K562 (cell line): ENCODE results near the gene CATSPER1. TPM values are rescaled to one million over a fixed set of nuclear protein-coding genes. Genes with fewer than 3 reads are reported as not detected.

Experiments
- ATF3 ChIP-seq, 2 experiments: fragments of 450-650 bp in 1 of 2; sonication (generic) in 1 of 2; formaldehyde crosslinking in 1 of 2; IDR thresholded peaks in 1 of 2; conservative IDR thresholded peaks in 1 of 2; 2 replicates each; pipeline versions ENCODE4 v1.6.1 to v1.8.1; 2016 to 2023; ENCODE audit warnings: mild to moderate bottlenecking in 2 of 2, moderate library complexity in 2 of 2, inconsistent platforms in 1 of 2, missing genetic modification reagents in 1 of 2
- GATAD2A ChIP-seq: fragments of 450-650 bp; IDR thresholded peaks from 2 replicates; pipeline ENCODE4 v1.6.1; 2017
- KDM5B ChIP-seq: fragments of 200-600 bp; sonication (generic); IDR thresholded peaks from 2 replicates; pipeline ENCODE4 v1.6.1; 2012; ENCODE audit warnings: low read depth, mild to moderate bottlenecking, moderate library complexity, low read length, control low read depth, inconsistent platforms; ENCODE audit not compliant: insufficient replicate concordance
- MECOM ChIP-seq: fragments of 250-450 bp; sonication (Bioruptor Pico); IDR thresholded peaks from 2 replicates; pipeline ENCODE4 v1.8.0; 2022; ENCODE audit warnings: inconsistent platforms
- MYNN ChIP-seq, 2 experiments: sonication (generic); formaldehyde crosslinking in 1 of 2; IDR thresholded peaks; 2 replicates each; pipeline versions ENCODE4 v1.5.0 to v1.6.1; 2016 to 2020; ENCODE audit warnings: antibody characterized with exemption in 1 of 2, missing genetic modification reagents in 1 of 2
- NFATC3 ChIP-seq: fragments of 450-650 bp; IDR thresholded peaks from 2 replicates; pipeline ENCODE4 v1.6.1; 2017; ENCODE audit warnings: mild to moderate bottlenecking
- POLR2AphosphoS5 ChIP-seq: IDR thresholded peaks from 2 replicates; pipeline ENCODE4 v1.6.1; 2011; ENCODE audit warnings: mild to moderate bottlenecking, low read depth, low read length, moderate library complexity; ENCODE audit not compliant: control insufficient read depth, insufficient read depth
- RBBP5 ChIP-seq: fragments of 200-600 bp; sonication (generic); IDR thresholded peaks from 2 replicates; pipeline ENCODE4 v1.6.1; 2012; ENCODE audit warnings: borderline replicate concordance, mild to moderate bottlenecking, low read length, control low read depth, inconsistent platforms; ENCODE audit not compliant: insufficient read depth, poor library complexity, severe bottlenecking
- TFAP4 ChIP-seq: sonication (generic); formaldehyde crosslinking; IDR thresholded peaks from 2 replicates; pipeline ENCODE4 v1.8.0; 2022; ENCODE audit warnings: missing genetic modification reagents, mild to moderate bottlenecking, moderate library complexity, borderline replicate concordance
- ZNF589 ChIP-seq: fragments of 200-800 bp; sonication (Bioruptor generic); IDR thresholded peaks from 2 replicates; pipeline ENCODE4 v1.6.1; 2016; ENCODE audit warnings: low read depth, missing genetic modification characterization, missing compliant biosample characterization
- ZNF639 ChIP-seq, 2 experiments: fragments of 200-800 bp in 1 of 2; sonication (Bioruptor generic) in 1 of 2; sonication (generic) in 1 of 2; formaldehyde crosslinking in 1 of 2; IDR thresholded peaks in 1 of 2; conservative IDR thresholded peaks in 1 of 2; 2 replicates each; pipeline versions ENCODE4 v1.5.0 to v1.6.1; 2016 to 2020; ENCODE audit warnings: missing compliant biosample characterization in 1 of 2, missing genetic modification characterization in 1 of 2, missing genetic modification reagents in 1 of 2
- polyA plus RNA-seq, 8 experiments: library from polyadenylated mRNA; depleted of rRNA in 4 of 8; stranded (reverse) in 5 of 8; unstranded in 3 of 8; fragments of >200 nt; fragmentation: Nextera tagmentation in 2 of 8; fragmentation: Illumina TruSeq in 1 of 8; extraction: Ambion mirVana in 2 of 8; extraction: Trizol in 1 of 8; gene quantifications; 2 replicates each; pipeline versions ENCODE4 v1.2.1 to v1.2.3, GENCODE V29; 2011 to 2014; ENCODE audit warnings: inconsistent platforms in 1 of 8, missing spikeins in 1 of 8
- total RNA-seq, 7 experiments: library from RNA; depleted of rRNA in 6 of 7; stranded (reverse); fragments of >200 nt in 6 of 7; fragmentation: Illumina TruSeq in 2 of 7; extraction: Trizol in 2 of 7; gene quantifications; 2 replicates each; pipeline versions ENCODE4 v1.2.1 to v1.2.3, GENCODE V29; 2011 to 2021; ENCODE audit warnings: low replicate concordance in 1 of 7
- TF ChIP-seq, protein P1 (sequence below): IDR thresholded peaks from 2 replicates; pipeline ENCODE4 v1.6.1; 2012; ENCODE audit warnings: low read depth, low read length, improper control_type of control experiment, borderline replicate concordance
- TF ChIP-seq, protein P2 (sequence below), 2 experiments: fragments of 250-450 bp in 1 of 2; fragments of 450-650 bp in 1 of 2; sonication (Bioruptor Pico) in 1 of 2; IDR thresholded peaks; 2 replicates each; pipeline versions ENCODE4 v1.6.1 to v1.8.0; 2016 to 2021; ENCODE audit warnings: mild to moderate bottlenecking in 2 of 2, moderate library complexity in 2 of 2, missing compliant biosample characterization in 1 of 2, missing genetic modification characterization in 1 of 2

CATSPER1 gene
- total and polyA plus RNA-seq, 9 of the 15 experiments (the other 6 are each of a cell fraction or from before 2014, with no cell fraction given) = 0.21 to 3.3 (median 0.76) TPM

- TF ChIP-seq TFAP4 (CRISPR knock-in tag) (peak; percentile 58), RBBP5 (no peak), ATF3 (IDR thresholded peaks at IDR 0.05) (no peak), ATF3 (CRISPR knock-in tag; conservative IDR thresholded peaks at IDR 0.05) (no peak), ZNF639 (CRISPR knock-in tag; conservative IDR thresholded peaks at IDR 0.05 in 1 of 2, IDR thresholded peaks at IDR 0.05 in 1 of 2) (no peak), NFATC3 (no peak), GATAD2A (no peak), MYNN (IDR thresholded peaks at IDR 0.05) (peak; percentile 65), MYNN (CRISPR knock-in tag; IDR thresholded peaks at IDR 0.05) (no peak), POLR2AphosphoS5 (no peak), ZNF589 (CRISPR knock-in tag) (no peak), MECOM (CRISPR knock-in tag) (no peak), KDM5B (no peak)
- TF ChIP-seq, protein P1, sequence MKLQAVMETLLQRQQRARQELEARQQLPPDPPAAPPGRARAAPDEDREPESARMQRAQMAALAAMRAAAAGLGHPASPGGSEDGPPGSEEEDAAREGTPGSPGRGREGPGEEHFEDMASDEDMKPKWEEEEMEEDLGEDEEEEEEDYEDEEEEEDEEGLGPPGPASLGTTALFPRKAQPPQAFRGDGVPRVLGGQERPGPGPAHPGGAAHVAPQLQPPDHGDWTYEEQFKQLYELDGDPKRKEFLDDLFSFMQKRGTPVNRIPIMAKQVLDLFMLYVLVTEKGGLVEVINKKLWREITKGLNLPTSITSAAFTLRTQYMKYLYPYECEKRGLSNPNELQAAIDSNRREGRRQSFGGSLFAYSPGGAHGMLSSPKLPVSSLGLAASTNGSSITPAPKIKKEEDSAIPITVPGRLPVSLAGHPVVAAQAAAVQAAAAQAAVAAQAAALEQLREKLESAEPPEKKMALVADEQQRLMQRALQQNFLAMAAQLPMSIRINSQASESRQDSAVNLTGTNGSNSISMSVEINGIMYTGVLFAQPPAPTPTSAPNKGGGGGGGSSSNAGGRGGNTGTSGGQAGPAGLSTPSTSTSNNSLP = peak; percentile 81
- TF ChIP-seq, protein P2, sequence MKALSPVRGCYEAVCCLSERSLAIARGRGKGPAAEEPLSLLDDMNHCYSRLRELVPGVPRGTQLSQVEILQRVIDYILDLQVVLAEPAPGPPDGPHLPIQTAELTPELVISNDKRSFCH (CRISPR knock-in tag; IDR thresholded peaks at IDR 0.05) = no peak
- TF ChIP-seq, protein P2 (tag; IDR thresholded peaks at IDR 0.05) = no peak
These were observed 37.3 kb downstream of the CATSPER1 start (continued) for GRCh38 chr11:65988791-65989592.
